ENCODE measurements around the gene PRDM11.

GRCh38 chr11:45188127-45188526 lies 41.7 kb downstream of the PRDM11 start:
- TF ChIP-seq PHF8 (conservative IDR thresholded peaks at IDR 0.05; ENCODE audit: low read depth, low read length) = no peak
- TF ChIP-seq YY1 (IDR thresholded peaks at IDR 0.05; ENCODE audit: low read depth, low read length) = no peak
- TF ChIP-seq MAX (IDR thresholded peaks at IDR 0.05) = no peak
- no peak for TF ChIP-seq GABPA (IDR thresholded peaks at IDR 0.05; ENCODE audit: borderline replicate concordance, insufficient read depth, low read length)
- no peak for TF ChIP-seq CTCF (IDR thresholded peaks at IDR 0.05; ENCODE audit: control extremely low read depth in 1 of 3, insufficient read depth in 1 of 3, low read depth in 1 of 3, low read length in 3 of 3)
- no peak for TF ChIP-seq EZH2 (IDR thresholded peaks at IDR 0.05; ENCODE audit: low read depth, low read length, severe bottlenecking)
- TF ChIP-seq SP1 (IDR thresholded peaks at IDR 0.05; ENCODE audit: low read depth, low read length) = no peak
- no peak for TF ChIP-seq GTF2F1 (IDR thresholded peaks at IDR 0.05; ENCODE audit: borderline replicate concordance, low read depth, low read length)
- TF ChIP-seq E2F6 (IDR thresholded peaks at IDR 0.05) = no peak
- no peak for TF ChIP-seq SP4 (IDR thresholded peaks at IDR 0.05; ENCODE audit: low read length)

Data from H1 (cell line).